Activated naive CD8-positive, alpha-beta T cell treated with anti-CD3 and anti-CD28 coated beads, Interleukin-2, amount 50 U/mL, for 24 hours (primary cell): ENCODE results near the gene LGSN.
"Not testable (repeated sequence)": the region's sequence is repeated elsewhere in the genome, so short reads cannot be mapped to it uniquely, and the experiment has no call there.

ENCODE experiments used
- ATAC-seq: fragments of 150-1000 bp; cut with Tn5 transposase; one replicate; pipeline ENCODE4 v1.10.0; 2021
- DNase-seq: peaks from one replicate; pipeline ENCODE4 v3.0.0; 2021
- H3K27ac Mint-ChIP-seq: one replicate; pipeline ENCODE4 v1.8.0; 2021; ENCODE audit warnings: mild to moderate bottlenecking, mixed read lengths
- H3K27me3 Mint-ChIP-seq: one replicate; pipeline ENCODE4 v1.8.0; 2021; ENCODE audit warnings: mixed read lengths
- H3K36me3 Mint-ChIP-seq: one replicate; pipeline ENCODE4 v1.8.0; 2021; ENCODE audit warnings: low read depth, mixed read lengths
- H3K4me1 Mint-ChIP-seq: one replicate; pipeline ENCODE4 v1.8.0; 2021; ENCODE audit warnings: mixed read lengths
- H3K4me3 Mint-ChIP-seq: one replicate; pipeline ENCODE4 v1.8.0; 2021; ENCODE audit warnings: mild to moderate bottlenecking, moderate library complexity, mixed read lengths
- H3K9me3 Mint-ChIP-seq: one replicate; pipeline ENCODE4 v1.8.0; 2021; ENCODE audit warnings: mixed read lengths

The LGSN gene

GRCh38 chr6:63236398-63236817 is 83.4 kb downstream of the LGSN start:
- Mint-ChIP-seq H3K36me3 (no peaks in the 10 kb centered on the region), H3K4me3 (no peak overlapping the region), H3K27me3 (no peaks in the 10 kb centered on the region), H3K9me3 (peaks cover 16% of the 10 kb centered on the region), H3K27ac (no peak overlapping the region), H3K4me1 (no peaks in the 10 kb centered on the region)
- no peak for ATAC-seq
- DNase-seq = no peak

- H3K27me3 Mint-ChIP-seq, H3K4me1 Mint-ChIP-seq, H3K9me3 Mint-ChIP-seq: not testable (repeated sequence)
Observed at GRCh38 chr6:63230511-63230910, 89.3 kb downstream of the LGSN start.

DNA sequence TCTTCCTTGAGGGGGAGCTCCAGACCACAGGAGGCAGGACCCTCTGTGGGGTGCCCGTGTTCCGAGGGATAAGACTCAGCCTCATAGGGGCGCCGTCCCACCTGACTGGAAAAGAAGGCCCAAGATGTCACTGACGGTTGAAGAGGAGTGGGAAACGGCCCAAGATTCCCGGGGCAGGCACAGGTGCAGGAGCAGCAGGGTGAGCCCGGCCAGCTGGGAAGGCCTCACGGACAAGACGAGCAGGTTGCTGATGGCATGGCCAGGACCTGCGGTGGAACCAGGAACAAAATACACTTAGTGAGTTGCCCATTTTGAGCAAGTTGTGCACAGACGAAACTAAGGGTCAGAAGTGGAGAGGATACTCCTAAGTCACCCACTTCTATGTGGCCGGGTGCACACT is 89.8 kb downstream of the LGSN start:
- ATAC-seq, H3K36me3 Mint-ChIP-seq, H3K4me1 Mint-ChIP-seq, H3K27ac Mint-ChIP-seq, H3K9me3 Mint-ChIP-seq, H3K4me3 Mint-ChIP-seq, DNase-seq, H3K27me3 Mint-ChIP-seq: not testable (repeated sequence)

More at GRCh38 chr6:63230511-63230910, 89.3 kb downstream of the LGSN start:
- H3K4me3 Mint-ChIP-seq, H3K27ac Mint-ChIP-seq, ATAC-seq, DNase-seq, H3K36me3 Mint-ChIP-seq: not testable (repeated sequence)

GRCh38 chr6:63227928-63228894 is 91.6 kb downstream of the LGSN start:
- not testable (repeated sequence) for H3K36me3 Mint-ChIP-seq, H3K4me1 Mint-ChIP-seq, DNase-seq, H3K9me3 Mint-ChIP-seq, H3K4me3 Mint-ChIP-seq, H3K27ac Mint-ChIP-seq, H3K27me3 Mint-ChIP-seq, ATAC-seq

- ATAC-seq = not testable (repeated sequence)
Observed at GRCh38 chr6:63225987-63226386, 93.8 kb downstream of the LGSN start.

More at GRCh38 chr6:63225987-63226386, 93.8 kb downstream of the LGSN start:
- not testable (repeated sequence) for H3K27ac Mint-ChIP-seq, H3K36me3 Mint-ChIP-seq, H3K27me3 Mint-ChIP-seq, H3K9me3 Mint-ChIP-seq, H3K4me3 Mint-ChIP-seq, H3K4me1 Mint-ChIP-seq, DNase-seq
